Thymus (tissue), 11 donors: ENCODE results near the gene FNBP1. TPM values are rescaled to one million over a fixed set of nuclear protein-coding genes. Genes with fewer than 3 reads are reported as not detected.
A peak's percentile ranks its signal among the peaks of the same experiment; 100 is the strongest.
"Not testable (repeated sequence)": the region's sequence is repeated elsewhere in the genome, so short reads cannot be mapped to it uniquely, and the experiment has no call there.

Experiments
- DNase-seq, 9 donors: peaks; one replicate each; pipeline ENCODE4 v3.0.0-alpha.2; 2013; ENCODE audit warnings: low spot score in 9 of 9, low read depth in 6 of 9, missing footprints in 1 of 9
- H3K27ac ChIP-seq, 2 donors: one replicate each; pipeline ENCODE4 v1.5.1; 2013; ENCODE audit warnings: control low read depth in 1 of 2, low read depth in 1 of 2, low read length in 1 of 2, mild to moderate bottlenecking in 1 of 2, moderate library complexity in 1 of 2
- H3K27me3 ChIP-seq, 2 donors: one replicate each; pipeline ENCODE4 v1.5.1; 2013; ENCODE audit warnings: low read length in 1 of 2; ENCODE audit not compliant: control insufficient read depth in 2 of 2, insufficient read depth in 1 of 2
- H3K36me3 ChIP-seq, 2 donors: one replicate each; pipeline ENCODE4 v1.5.1; 2013; ENCODE audit warnings: low read length in 1 of 2, mild to moderate bottlenecking in 1 of 2, moderate library complexity in 1 of 2; ENCODE audit not compliant: control insufficient read depth in 2 of 2, insufficient read depth in 2 of 2
- H3K4me1 ChIP-seq, 2 donors: one replicate each; pipeline ENCODE4 v1.5.1; 2013; ENCODE audit warnings: low read length in 2 of 2; ENCODE audit not compliant: control insufficient read depth in 2 of 2, insufficient read depth in 2 of 2
- H3K4me3 ChIP-seq, 2 donors: one replicate each; pipeline ENCODE4 v1.5.1; 2013; ENCODE audit warnings: low read length in 2 of 2, control low read depth in 1 of 2, mild to moderate bottlenecking in 1 of 2
- H3K9me3 ChIP-seq, 2 donors: one replicate each; pipeline ENCODE4 v1.5.1; 2013; ENCODE audit warnings: low read length in 1 of 2, mild to moderate bottlenecking in 1 of 2; ENCODE audit not compliant: control insufficient read depth in 2 of 2, insufficient read depth in 1 of 2
- WGBS: extraction: QIAGEN DNeasy Blood & Tissue Kit; methylation state at CpG from one replicate; pipeline ENCODE4 v1.1.7; 2013; 5-methylcytosine and 5-hydroxymethylcytosine counted together
- polyA plus RNA-seq: library from polyadenylated mRNA; stranded (reverse); fragments of 200-250 nt; gene quantifications from one replicate; pipeline ENCODE4 v1.2.3, GENCODE V29; 2013
- total RNA-seq: library from RNA; stranded (reverse); fragments of 120-200 nt; gene quantifications from one replicate; pipeline ENCODE4 v1.2.4, GENCODE V29; 2013
- donor health status: healthy.

Gene FNBP1
- total and polyA plus RNA-seq, 2 donors: 79.6 to 82.8 TPM

DNA sequence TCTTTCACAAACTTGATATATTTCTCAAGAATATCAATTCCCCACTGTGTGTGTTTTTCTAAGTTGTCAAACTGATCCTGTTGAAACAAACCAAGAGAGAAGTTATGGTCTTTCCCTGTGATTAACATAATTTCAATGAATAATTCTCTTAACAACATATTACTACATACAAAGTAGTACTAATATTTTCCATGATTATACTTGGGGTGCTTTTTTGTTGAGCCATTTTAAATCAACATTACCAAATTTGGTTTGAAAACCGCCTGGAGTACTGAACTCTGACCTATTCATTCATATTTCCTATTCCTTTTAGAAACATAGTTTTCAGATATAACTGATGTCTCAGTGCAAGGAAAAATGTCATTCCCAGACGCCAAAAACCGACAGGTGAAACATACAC lies 48.1 kb downstream of the FNBP1 start:
- peak overlapping the region; percentile 13 to 57 for H3K27ac ChIP-seq
- H3K4me3 ChIP-seq: no peak overlapping the region
- H3K36me3 ChIP-seq: peaks cover 12 to 44% of the 10 kb centered on the region in 2 donors
- no peak for DNase-seq
- WGBS: 91% methylated on average over 3 of the region's 3 CpGs
- H3K27me3 ChIP-seq: no peaks in the 10 kb centered on the region
- H3K9me3 ChIP-seq: peaks cover 0 to 4% of the 10 kb centered on the region in 2 donors
- H3K4me1 ChIP-seq: peaks cover 8 to 37% of the 10 kb centered on the region in 2 donors

- not testable (repeated sequence) for H3K27ac ChIP-seq, H3K27me3 ChIP-seq, H3K4me3 ChIP-seq, H3K9me3 ChIP-seq, DNase-seq
- peaks cover 10 to 32% of the 10 kb centered on the region in 2 donors for H3K4me1 ChIP-seq
- 94% methylated on average over 6 of the region's 6 CpGs for WGBS
- H3K36me3 ChIP-seq: peaks cover 18 to 52% of the 10 kb centered on the region in 2 donors
Observed at GRCh38 chr9:129991139-129991538, 51.9 kb downstream of the FNBP1 start.

- 63% methylated on average over 6 of the region's 6 CpGs for WGBS
- Histone ChIP-seq H3K4me3 (no peak overlapping the region), H3K36me3 (peaks cover 20 to 49% of the 10 kb centered on the region in 2 donors), H3K9me3 (peaks cover 0 to 4% of the 10 kb centered on the region in 2 donors), H3K27me3 (no peaks in the 10 kb centered on the region), H3K4me1 (peaks cover 7 to 25% of the 10 kb centered on the region in 2 donors), H3K27ac (peak overlapping the region; percentile 46 to 72)
- peak in 6 of 9 donors; percentile 15 to 56 (median 26) for DNase-seq
Observed at GRCh38 chr9:129990269-129991010, 52.5 kb downstream of the FNBP1 start.

GRCh38 chr9:129989740-129990139 lies 53.2 kb downstream of the FNBP1 start:
- Histone ChIP-seq H3K4me1 (peaks cover 7 to 22% of the 10 kb centered on the region in 2 donors), H3K36me3 (peaks cover 21 to 49% of the 10 kb centered on the region in 2 donors), H3K27me3 (no peaks in the 10 kb centered on the region), H3K27ac (no peak overlapping the region), H3K4me3 (no peak overlapping the region), H3K9me3 (peaks cover 0 to 4% of the 10 kb centered on the region in 2 donors)
- no peak for DNase-seq
- 95% methylated on average over 7 of the region's 7 CpGs for WGBS

GRCh38 chr9:129989362-129989708 lies 53.7 kb downstream of the FNBP1 start:
- Histone ChIP-seq H3K9me3 (peaks cover 0 to 7% of the 10 kb centered on the region in 2 donors), H3K4me1 (peaks cover 7 to 22% of the 10 kb centered on the region in 2 donors), H3K27me3 (no peaks in the 10 kb centered on the region), H3K27ac (peak overlapping the region; percentile 21 to 53), H3K4me3 (no peak overlapping the region), H3K36me3 (peaks cover 21 to 48% of the 10 kb centered on the region in 2 donors)
- no peak for DNase-seq
- WGBS: 96% methylated on average over 3 of the region's 3 CpGs

DNA sequence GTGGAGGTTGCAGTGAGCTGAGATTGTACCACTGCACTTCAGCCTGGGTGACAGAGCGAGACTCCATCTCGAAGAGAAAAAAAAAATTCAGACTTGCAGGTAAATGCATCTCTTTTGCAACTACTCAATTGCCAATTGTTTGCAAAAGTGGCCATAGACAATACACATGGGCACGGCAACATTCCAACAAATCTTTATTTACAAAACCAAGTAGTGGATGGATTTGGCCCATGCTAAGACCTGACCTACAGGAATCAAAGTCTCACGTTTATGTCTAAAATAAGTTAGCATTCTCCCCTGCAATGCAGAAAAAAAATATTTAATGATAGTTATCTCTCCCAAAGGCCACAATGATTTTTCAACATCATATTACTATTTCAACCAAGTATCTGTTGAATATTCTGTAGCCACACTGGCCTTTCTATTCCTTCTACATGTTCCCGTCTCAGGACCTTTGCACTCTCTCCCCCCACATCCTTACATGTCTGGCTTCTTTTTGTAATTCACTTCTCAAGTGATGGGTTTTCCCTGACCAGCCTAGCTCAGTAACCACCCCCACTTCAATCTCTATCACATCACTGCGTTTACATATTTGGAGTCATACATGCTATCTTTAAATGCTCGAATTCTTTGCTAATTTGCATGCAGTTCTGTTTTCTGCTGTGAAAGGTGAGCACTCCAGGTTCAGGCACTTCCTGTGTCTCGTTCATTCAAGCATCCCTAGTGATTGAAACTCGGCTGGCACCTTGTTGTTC lies 54.2 kb downstream of the FNBP1 start:
- 85% methylated on average over 9 of the region's 9 CpGs for WGBS
- peaks cover 7 to 22% of the 10 kb centered on the region in 2 donors for H3K4me1 ChIP-seq
- no peak overlapping the region for H3K27ac ChIP-seq
- H3K36me3 ChIP-seq: peaks cover 16 to 45% of the 10 kb centered on the region in 2 donors
- H3K27me3 ChIP-seq: no peaks in the 10 kb centered on the region
- H3K4me3 ChIP-seq: no peak overlapping the region
- H3K9me3 ChIP-seq: peaks cover 0 to 8% of the 10 kb centered on the region in 2 donors
- no peak for DNase-seq

DNA sequence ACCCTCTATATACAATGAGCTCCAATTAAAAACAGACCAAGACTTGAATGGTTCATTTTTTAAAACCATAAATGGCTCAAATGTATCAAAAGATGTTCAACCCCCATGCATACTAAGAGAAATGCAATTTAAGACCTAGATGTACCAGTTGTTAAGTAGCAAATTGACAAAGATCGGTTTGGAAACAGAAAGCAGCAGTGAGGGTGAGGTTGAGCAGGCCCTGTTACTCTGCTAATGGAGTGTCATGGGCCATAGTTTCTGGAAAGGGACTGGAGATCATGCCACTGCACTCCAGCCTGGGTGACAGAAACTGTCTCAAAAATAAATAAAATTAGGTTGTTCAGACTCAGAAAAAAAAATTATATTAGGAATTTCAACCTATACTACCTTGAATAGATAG lies 55.0 kb downstream of the FNBP1 start:
- Histone ChIP-seq H3K4me3 (no peak overlapping the region), H3K9me3 (peaks cover 0 to 8% of the 10 kb centered on the region in 2 donors), H3K27me3 (no peaks in the 10 kb centered on the region), H3K36me3 (peaks cover 15 to 43% of the 10 kb centered on the region in 2 donors), H3K27ac (no peak overlapping the region), H3K4me1 (peaks cover 7 to 22% of the 10 kb centered on the region in 2 donors)
- 98% methylated on average over 1 of the region's 1 CpG for WGBS
- DNase-seq: no peak

- peak overlapping the region in 1 of 2 donors; percentile 42 for H3K27ac ChIP-seq
- 86% methylated on average over 8 of the region's 8 CpGs for WGBS
- H3K4me1 ChIP-seq: peaks cover 7 to 22% of the 10 kb centered on the region in 2 donors
Observed at GRCh38 chr9:129987047-129987446, 55.9 kb downstream of the FNBP1 start.

DNA sequence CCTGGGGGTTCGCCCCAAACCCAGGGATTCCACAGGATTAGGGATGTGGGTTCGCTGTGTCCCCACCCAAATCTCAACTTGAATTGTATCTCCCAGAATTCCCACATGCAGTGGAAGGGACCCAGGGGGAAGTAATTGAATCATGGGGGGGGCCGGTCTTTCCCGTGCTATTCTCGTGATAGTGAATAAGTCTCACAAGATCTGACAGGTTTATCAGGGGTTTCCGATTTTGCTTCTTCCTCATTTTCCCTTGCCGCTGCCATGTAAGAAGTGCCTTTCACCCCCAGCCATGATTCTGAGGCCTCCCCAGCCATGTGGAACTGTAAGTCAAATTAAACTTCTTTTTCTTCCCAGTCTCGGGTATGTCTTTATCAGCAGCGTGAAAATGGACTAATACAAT lies 58.4 kb downstream of the FNBP1 start:
- H3K36me3 ChIP-seq: peaks cover 12 to 34% of the 10 kb centered on the region in 2 donors
- WGBS: 86% methylated on average over 9 of the region's 9 CpGs
- H3K4me3 ChIP-seq, H3K27me3 ChIP-seq, H3K4me1 ChIP-seq, DNase-seq, H3K27ac ChIP-seq, H3K9me3 ChIP-seq: not testable (repeated sequence)

More at GRCh38 chr9:129987047-129987446, 55.9 kb downstream of the FNBP1 start:
- no peak overlapping the region for H3K4me3 ChIP-seq
- peaks cover 0 to 8% of the 10 kb centered on the region in 2 donors for H3K9me3 ChIP-seq
- peaks cover 13 to 41% of the 10 kb centered on the region in 2 donors for H3K36me3 ChIP-seq
- no peaks in the 10 kb centered on the region for H3K27me3 ChIP-seq
- DNase-seq: no peak
